ENCODE data around the gene RASSF3. TPM values are rescaled to one million over a fixed set of nuclear protein-coding genes. Genes with fewer than 3 reads are reported as not detected.
A peak's percentile ranks its signal among the peaks of the same experiment; 100 is the strongest.

The RASSF3 gene
- total and polyA plus RNA-seq, 2 of the 13 experiments (the other 11 are each of a cell fraction or from before 2014, with no cell fraction given) = 15.5 to 16.0 TPM

DNA sequence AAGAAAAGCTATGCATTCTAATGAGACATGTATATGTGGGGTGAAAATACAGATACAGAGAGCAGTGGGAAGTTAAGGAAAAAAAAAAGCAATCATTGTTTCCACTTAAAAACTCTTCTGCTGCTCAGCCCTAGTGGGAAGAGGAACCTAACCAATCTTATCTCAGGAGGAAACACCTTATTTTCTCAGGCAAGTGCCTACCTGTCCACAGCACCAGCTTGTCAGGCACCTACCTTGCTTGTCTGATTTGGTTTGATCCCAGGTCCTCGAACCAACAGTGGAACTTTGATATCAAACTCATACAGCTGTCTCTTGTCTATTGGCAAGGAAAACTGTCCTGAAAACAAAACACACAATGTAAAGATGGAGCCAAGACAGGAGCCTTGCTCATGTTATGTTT is 126.5 kb downstream of the RASSF3 start (continued):
- TF ChIP-seq, protein P1, sequence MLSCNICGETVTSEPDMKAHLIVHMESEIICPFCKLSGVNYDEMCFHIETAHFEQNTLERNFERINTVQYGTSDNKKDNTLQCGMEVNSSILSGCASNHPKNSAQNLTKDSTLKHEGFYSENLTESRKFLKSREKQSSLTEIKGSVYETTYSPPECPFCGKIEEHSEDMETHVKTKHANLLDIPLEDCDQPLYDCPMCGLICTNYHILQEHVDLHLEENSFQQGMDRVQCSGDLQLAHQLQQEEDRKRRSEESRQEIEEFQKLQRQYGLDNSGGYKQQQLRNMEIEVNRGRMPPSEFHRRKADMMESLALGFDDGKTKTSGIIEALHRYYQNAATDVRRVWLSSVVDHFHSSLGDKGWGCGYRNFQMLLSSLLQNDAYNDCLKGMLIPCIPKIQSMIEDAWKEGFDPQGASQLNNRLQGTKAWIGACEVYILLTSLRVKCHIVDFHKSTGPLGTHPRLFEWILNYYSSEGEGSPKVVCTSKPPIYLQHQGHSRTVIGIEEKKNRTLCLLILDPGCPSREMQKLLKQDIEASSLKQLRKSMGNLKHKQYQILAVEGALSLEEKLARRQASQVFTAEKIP (CRISPR knock-in tag; IDR thresholded peaks at IDR 0.05; ENCODE audit: borderline replicate concordance) = no peak
- TF ChIP-seq NR1H2 (CRISPR knock-in tag; IDR thresholded peaks at IDR 0.05; ENCODE audit: borderline replicate concordance, low read depth) = no peak
- no peak for TF ChIP-seq GTF2F1 (IDR thresholded peaks at IDR 0.05; ENCODE audit: low read length)

DNA sequence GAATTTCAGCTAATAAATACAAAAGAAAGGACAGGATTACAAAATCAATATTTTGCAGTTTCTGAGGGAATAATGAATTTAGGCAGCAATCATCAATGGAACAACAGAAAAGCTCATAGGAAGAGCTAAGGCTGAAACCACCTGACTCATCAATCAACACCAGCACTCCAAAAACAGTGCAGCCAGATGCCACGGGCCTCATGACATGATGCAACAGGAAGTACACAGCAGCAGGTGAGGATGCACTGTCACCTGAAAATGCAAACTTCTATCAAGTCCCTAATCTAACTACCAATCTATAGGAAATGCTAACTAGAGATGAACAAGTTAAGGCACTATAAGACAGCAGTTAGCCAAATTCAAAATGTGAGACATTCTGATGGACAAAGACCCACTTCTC is 127.2 kb downstream of the RASSF3 start:
- DNase-seq (ENCODE audit: low spot score) (no peak), FAIRE-seq (no peak), ATAC-seq (no peak)
- Histone ChIP-seq H3K27ac (ENCODE audit: extremely low read length, insufficient read depth, low read length) (no peak overlapping the region), H3K27me3 (ENCODE audit: control insufficient read depth in 1 of 2, insufficient read depth in 2 of 2, low read length in 2 of 2) (no peaks in the 10 kb centered on the region), H3K9ac (ENCODE audit: insufficient read depth, low read depth, low read length) (no peak overlapping the region), H3K36me3 (replicated peaks in 1 of 2; ENCODE audit: control insufficient read depth in 1 of 2, insufficient read depth in 2 of 2, low read length in 2 of 2) (peaks cover 16 to 56% of the 10 kb centered on the region in 2 experiments; a peak in 4 of 5 replicates), H3K4me1 (ENCODE audit: insufficient read depth, low read length) (peaks cover 14% of the 10 kb centered on the region), H3K79me2 (ENCODE audit: insufficient read depth, low read length) (no peaks in the 10 kb centered on the region), H4K20me1 (ENCODE audit: insufficient read depth, low read length) (no peaks in the 10 kb centered on the region), H3K4me3 (replicated peaks in 1 of 3; ENCODE audit: insufficient read depth in 1 of 3, low read depth in 2 of 3, low read length in 3 of 3) (no peak overlapping the region), H3K4me2 (ENCODE audit: low read depth, low read length) (no peak overlapping the region), H3K9me3 (ENCODE audit: low read length) (no peaks in the 10 kb centered on the region), H2AFZ (ENCODE audit: low read length) (no peak overlapping the region)
- TF ChIP-seq PHF8 (CRISPR knock-in tag; IDR thresholded peaks at IDR 0.05) (no peak), NFKBIZ (CRISPR knock-in tag; IDR thresholded peaks at IDR 0.05) (no peak), FOSL2 (CRISPR knock-in tag; IDR thresholded peaks at IDR 0.05) (peak; percentile 22; the same call in 1 of the 2 replicates), ZNF781 (CRISPR knock-in tag; IDR thresholded peaks at IDR 0.05; ENCODE audit: borderline replicate concordance, not compliant biosample characterization) (no peak), RARG (CRISPR knock-in tag; IDR thresholded peaks at IDR 0.05; ENCODE audit: low read depth) (no peak), MATR3 (CRISPR knock-in tag; IDR thresholded peaks at IDR 0.05) (no peak), U2AF2 (IDR thresholded peaks at IDR 0.05; ENCODE audit: low read depth, low read length) (no peak), MAFK (conservative IDR thresholded peaks at IDR 0.05 in 1 of 2, IDR thresholded peaks at IDR 0.05 in 1 of 2; ENCODE audit: low read length in 2 of 2) (peak in 1 of 2 experiments; percentile 33; a peak in 1 of 4 replicates)
- TF ChIP-seq, protein P2, sequence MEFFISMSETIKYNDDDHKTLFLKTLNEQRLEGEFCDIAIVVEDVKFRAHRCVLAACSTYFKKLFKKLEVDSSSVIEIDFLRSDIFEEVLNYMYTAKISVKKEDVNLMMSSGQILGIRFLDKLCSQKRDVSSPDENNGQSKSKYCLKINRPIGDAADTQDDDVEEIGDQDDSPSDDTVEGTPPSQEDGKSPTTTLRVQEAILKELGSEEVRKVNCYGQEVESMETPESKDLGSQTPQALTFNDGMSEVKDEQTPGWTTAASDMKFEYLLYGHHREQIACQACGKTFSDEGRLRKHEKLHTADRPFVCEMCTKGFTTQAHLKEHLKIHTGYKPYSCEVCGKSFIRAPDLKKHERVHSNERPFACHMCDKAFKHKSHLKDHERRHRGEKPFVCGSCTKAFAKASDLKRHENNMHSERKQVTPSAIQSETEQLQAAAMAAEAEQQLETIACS (CRISPR knock-in tag; IDR thresholded peaks at IDR 0.05) = no peak
- TF ChIP-seq, protein P3, sequence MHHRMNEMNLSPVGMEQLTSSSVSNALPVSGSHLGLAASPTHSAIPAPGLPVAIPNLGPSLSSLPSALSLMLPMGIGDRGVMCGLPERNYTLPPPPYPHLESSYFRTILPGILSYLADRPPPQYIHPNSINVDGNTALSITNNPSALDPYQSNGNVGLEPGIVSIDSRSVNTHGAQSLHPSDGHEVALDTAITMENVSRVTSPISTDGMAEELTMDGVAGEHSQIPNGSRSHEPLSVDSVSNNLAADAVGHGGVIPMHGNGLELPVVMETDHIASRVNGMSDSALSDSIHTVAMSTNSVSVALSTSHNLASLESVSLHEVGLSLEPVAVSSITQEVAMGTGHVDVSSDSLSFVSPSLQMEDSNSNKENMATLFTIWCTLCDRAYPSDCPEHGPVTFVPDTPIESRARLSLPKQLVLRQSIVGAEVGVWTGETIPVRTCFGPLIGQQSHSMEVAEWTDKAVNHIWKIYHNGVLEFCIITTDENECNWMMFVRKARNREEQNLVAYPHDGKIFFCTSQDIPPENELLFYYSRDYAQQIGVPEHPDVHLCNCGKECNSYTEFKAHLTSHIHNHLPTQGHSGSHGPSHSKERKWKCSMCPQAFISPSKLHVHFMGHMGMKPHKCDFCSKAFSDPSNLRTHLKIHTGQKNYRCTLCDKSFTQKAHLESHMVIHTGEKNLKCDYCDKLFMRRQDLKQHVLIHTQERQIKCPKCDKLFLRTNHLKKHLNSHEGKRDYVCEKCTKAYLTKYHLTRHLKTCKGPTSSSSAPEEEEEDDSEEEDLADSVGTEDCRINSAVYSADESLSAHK (CRISPR knock-in tag; IDR thresholded peaks at IDR 0.05; ENCODE audit: borderline replicate concordance) = no peak
- TF ChIP-seq, protein P4, sequence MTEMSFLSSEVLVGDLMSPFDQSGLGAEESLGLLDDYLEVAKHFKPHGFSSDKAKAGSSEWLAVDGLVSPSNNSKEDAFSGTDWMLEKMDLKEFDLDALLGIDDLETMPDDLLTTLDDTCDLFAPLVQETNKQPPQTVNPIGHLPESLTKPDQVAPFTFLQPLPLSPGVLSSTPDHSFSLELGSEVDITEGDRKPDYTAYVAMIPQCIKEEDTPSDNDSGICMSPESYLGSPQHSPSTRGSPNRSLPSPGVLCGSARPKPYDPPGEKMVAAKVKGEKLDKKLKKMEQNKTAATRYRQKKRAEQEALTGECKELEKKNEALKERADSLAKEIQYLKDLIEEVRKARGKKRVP (CRISPR knock-in tag; IDR thresholded peaks at IDR 0.05) = peak in 1 of 2 experiments; percentile 65; a peak in 1 of 4 replicates
- TF ChIP-seq, protein P5, sequence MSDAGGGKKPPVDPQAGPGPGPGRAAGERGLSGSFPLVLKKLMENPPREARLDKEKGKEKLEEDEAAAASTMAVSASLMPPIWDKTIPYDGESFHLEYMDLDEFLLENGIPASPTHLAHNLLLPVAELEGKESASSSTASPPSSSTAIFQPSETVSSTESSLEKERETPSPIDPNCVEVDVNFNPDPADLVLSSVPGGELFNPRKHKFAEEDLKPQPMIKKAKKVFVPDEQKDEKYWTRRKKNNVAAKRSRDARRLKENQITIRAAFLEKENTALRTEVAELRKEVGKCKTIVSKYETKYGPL (CRISPR knock-in tag; IDR thresholded peaks at IDR 0.05) = no peak
- intact Hi-C loops (cut with micrococcal nuclease; ENCODE audit: unreplicated experiment) (no loop called here), in situ Hi-C loops (cut with HindIII; ENCODE audit: extremely low pct_ligation_motif_present, low pct_unique_long_range_greater_than_20kb) (no loop called here)
- WGBS (ENCODE audit: low lambda C conversion rate) = 92% methylated on average over 1 of the region's 1 CpG
- BruUV-seq (replicated peaks) = no TSS peak
- ChIA-PET POLR2A (no interaction called here), CTCF (ENCODE audit: low intra/inter-chr PET ratio, low total read pairs) (no interaction called here)

Data from HepG2 (cell line).